Prostate gland (tissue), 2 donors: ENCODE data around the gene PEMT. TPM values are rescaled to one million over a fixed set of nuclear protein-coding genes. Genes with fewer than 3 reads are reported as not detected.
"Not testable (repeated sequence)": the region's sequence is repeated elsewhere in the genome, so short reads cannot be mapped to it uniquely, and the experiment has no call there.

Experiments
- DNase-seq: peaks from one replicate; pipeline ENCODE4 v3.0.0-alpha.2; 2019; ENCODE audit warnings: low spot score
- H3K27ac ChIP-seq, 2 donors: fragments of 200-600 bp; sonication (generic); 2 replicates each; pipeline ENCODE4 v1.5.1; 2017 to 2019
- H3K27me3 ChIP-seq: fragments of 200-600 bp; sonication (generic); replicated peaks from 2 replicates; pipeline ENCODE4 v1.5.1; 2019; ENCODE audit not compliant: insufficient read depth
- H3K36me3 ChIP-seq, 2 donors: fragments of 200-600 bp; sonication (generic); 1 replicate in 1 of 2; 2 replicates in 1 of 2; pipeline versions ENCODE4 v1.5.1 to v1.8.1; 2017 to 2019
- H3K4me1 ChIP-seq: fragments of 200-600 bp; sonication (generic); replicated peaks from 2 replicates; pipeline ENCODE4 v1.5.1; 2019
- H3K4me3 ChIP-seq, 2 donors: fragments of 200-600 bp; sonication (generic); 2 replicates each; pipeline ENCODE4 v1.5.1; 2017 to 2019
- H3K9me3 ChIP-seq: fragments of 200-600 bp; sonication (generic); 2 replicates; pipeline ENCODE4 v1.5.1; 2017
- CTCF ChIP-seq, 4 experiments: fragments of 200-600 bp in 2 of 4; fragments of 450-650 bp in 2 of 4; sonication (generic) in 2 of 4; IDR thresholded peaks; 1 replicate in 3 of 4; 2 replicates in 1 of 4; pipeline ENCODE4 v1.5.1; 2016 to 2019; ENCODE audit warnings: antibody characterized with exemption in 4 of 4, mild to moderate bottlenecking in 2 of 4, moderate library complexity in 2 of 4
- POLR2A ChIP-seq: fragments of 450-650 bp; IDR thresholded peaks from one replicate; pipeline ENCODE4 v1.6.1; 2016; ENCODE audit warnings: antibody characterized with exemption, mild to moderate bottlenecking
- POLR2AphosphoS5 ChIP-seq: sonication (generic); formaldehyde crosslinking; IDR thresholded peaks from one replicate; pipeline ENCODE4 v1.6.1; 2017; ENCODE audit warnings: antibody characterized with exemption
- WGBS: methylation state at CpG from one replicate; pipeline ENCODE4 v1.1.5; 2018; 5-methylcytosine and 5-hydroxymethylcytosine counted together
- intact Hi-C: fragments of 100-400 bp; cut with DNase I; formaldehyde crosslinking; loops from one replicate; pipeline ENCODE4 v1.14.2; 2022
- total RNA-seq, 2 donors: library from RNA; depleted of rRNA; stranded (reverse); fragments of >200 nt; gene quantifications; one replicate each; pipeline ENCODE4 v1.1.0, GENCODE V29; 2016

The PEMT gene
- total RNA-seq: 100 to 1,000 TPM in 1 of 2 donors, 10 to 100 TPM in 1; 67.0 to 145 TPM

GRCh38 chr17:17591355-17592298 lies at the start of gene PEMT:
Gene PEMT (minus strand): TSS chr17:17591708. CDS start chr17:17591626, 82 bp downstream.
- Histone ChIP-seq H3K27me3 (no peaks in the 10 kb centered on the region), H3K4me1 (no peaks in the 10 kb centered on the region), H3K36me3 (no peaks in the 10 kb centered on the region), H3K27ac (peak within 1 kb of the TSS; percentile 82 to 85), H3K4me3 (peak within 1 kb of the TSS; percentile 80 to 82), H3K9me3 (no peaks in the 10 kb centered on the region)
- under 1% methylated on average over 78 of the region's 86 CpGs for WGBS
- peak; percentile 91 for TF ChIP-seq POLR2AphosphoS5
- TF ChIP-seq POLR2A: peak; percentile 43
- peak in 2 of 4 experiments; percentile 27 to 31 for TF ChIP-seq CTCF (IDR thresholded peaks at IDR 0.05)
- intact Hi-C loops: no loop called here
- peak; percentile 98 for DNase-seq

- H3K36me3 ChIP-seq, H3K27ac ChIP-seq, H3K4me3 ChIP-seq, DNase-seq, H3K4me1 ChIP-seq, H3K9me3 ChIP-seq, H3K27me3 ChIP-seq: not testable (repeated sequence)
- intact Hi-C loops: loop anchor here (5.0 kb wide), 1 partner anchor 142 kb away; the partner anchor contains the start of gene RASD1
- WGBS: 55% methylated on average over 9 of the region's 9 CpGs
Measured at GRCh38 chr17:17639661-17640270, 48.3 kb upstream of the PEMT start.

GRCh38 chr17:17638467-17638866 lies 47.0 kb upstream of the PEMT start:
- intact Hi-C loops: no loop called here
- no peak overlapping the region for H3K27ac ChIP-seq
- H3K36me3 ChIP-seq: no peaks in the 10 kb centered on the region
- no peak for DNase-seq
- H3K4me1 ChIP-seq: no peaks in the 10 kb centered on the region
- H3K9me3 ChIP-seq: no peaks in the 10 kb centered on the region
- no peak overlapping the region for H3K4me3 ChIP-seq
- 91% methylated on average over 2 of the region's 2 CpGs for WGBS
- H3K27me3 ChIP-seq: no peaks in the 10 kb centered on the region
- no peak for TF ChIP-seq POLR2A
- TF ChIP-seq POLR2AphosphoS5: no peak
- no peak for TF ChIP-seq CTCF (IDR thresholded peaks at IDR 0.05)

- H3K9me3 ChIP-seq: no peaks in the 10 kb centered on the region
- intact Hi-C loops: no loop called here
- 42% methylated on average over 5 of the region's 5 CpGs for WGBS
- H3K4me1 ChIP-seq: no peaks in the 10 kb centered on the region
- H3K4me3 ChIP-seq: no peak overlapping the region
- H3K27ac ChIP-seq: no peak overlapping the region
- no peak for DNase-seq
- no peak for TF ChIP-seq POLR2AphosphoS5
- no peak for TF ChIP-seq POLR2A
- no peak for TF ChIP-seq CTCF (IDR thresholded peaks at IDR 0.05)
- H3K36me3 ChIP-seq: no peaks in the 10 kb centered on the region
- no peaks in the 10 kb centered on the region for H3K27me3 ChIP-seq
Measured at GRCh38 chr17:17636272-17636885, 44.9 kb upstream of the PEMT start.

- H3K4me3 ChIP-seq, H3K9me3 ChIP-seq, H3K4me1 ChIP-seq, H3K27me3 ChIP-seq, DNase-seq, intact Hi-C loops, H3K36me3 ChIP-seq, H3K27ac ChIP-seq: not testable (repeated sequence)
- 82% methylated on average over 15 of the region's 15 CpGs for WGBS
Measured at GRCh38 chr17:17635537-17636271, 44.2 kb upstream of the PEMT start.
